IMR-90 (cell line): ENCODE measurements around the gene SAMD10.

Experiments
- BHLHE40 ChIP-seq: fragments of 150-350 bp; IDR thresholded peaks from 2 replicates; pipeline ENCODE4 v1.6.1; 2016; ENCODE audit warnings: mild to moderate bottlenecking, low read depth, low read length
- CTCF ChIP-seq: conservative IDR thresholded peaks from 2 replicates; pipeline ENCODE4 v1.5.1; 2012; ENCODE audit warnings: mild to moderate bottlenecking, low read depth, low read length, improper control_type of control experiment
- ELK1 ChIP-seq: fragments of 150-350 bp; IDR thresholded peaks from 2 replicates; pipeline ENCODE4 v1.6.1; 2016; ENCODE audit warnings: low read depth, mild to moderate bottlenecking, low read length, moderate library complexity, borderline replicate concordance
- NFE2L2 ChIP-seq: fragments of 150-350 bp; IDR thresholded peaks from 2 replicates; pipeline ENCODE4 v1.6.1; 2016; ENCODE audit warnings: low read depth, mild to moderate bottlenecking, low read length
- POLR2A ChIP-seq: IDR thresholded peaks from 2 replicates; pipeline ENCODE4 v1.6.1; 2012; ENCODE audit warnings: mild to moderate bottlenecking, low read depth, low read length

GRCh38 chr20:63976980-63977738 is 2.3 kb downstream of the SAMD10 start:
- TF ChIP-seq CTCF (no peak), BHLHE40 (no peak), NFE2L2 (no peak), POLR2A (no peak), ELK1 (no peak)
